Activated CD8-positive, alpha-beta memory T cell treated with anti-CD3 and anti-CD28 coated beads for 24 hours (primary cell): ENCODE data around the gene SP1.
A peak's percentile ranks its signal among the peaks of the same experiment; 100 is the strongest.
"Not testable (repeated sequence)": the region's sequence is repeated elsewhere in the genome, so short reads cannot be mapped to it uniquely, and the experiment has no call there.

Experiments
- DNase-seq: peaks from one replicate; pipeline ENCODE4 v3.0.0-alpha.2; 2020

Gene SP1

GRCh38 chr12:53414756-53415417 lies 34.9 kb downstream of the SP1 start:
- DNase-seq = no peak

- DNase-seq = not testable (repeated sequence)
These were observed 35.9 kb downstream of the SP1 start for GRCh38 chr12:53415752-53416389.

DNA sequence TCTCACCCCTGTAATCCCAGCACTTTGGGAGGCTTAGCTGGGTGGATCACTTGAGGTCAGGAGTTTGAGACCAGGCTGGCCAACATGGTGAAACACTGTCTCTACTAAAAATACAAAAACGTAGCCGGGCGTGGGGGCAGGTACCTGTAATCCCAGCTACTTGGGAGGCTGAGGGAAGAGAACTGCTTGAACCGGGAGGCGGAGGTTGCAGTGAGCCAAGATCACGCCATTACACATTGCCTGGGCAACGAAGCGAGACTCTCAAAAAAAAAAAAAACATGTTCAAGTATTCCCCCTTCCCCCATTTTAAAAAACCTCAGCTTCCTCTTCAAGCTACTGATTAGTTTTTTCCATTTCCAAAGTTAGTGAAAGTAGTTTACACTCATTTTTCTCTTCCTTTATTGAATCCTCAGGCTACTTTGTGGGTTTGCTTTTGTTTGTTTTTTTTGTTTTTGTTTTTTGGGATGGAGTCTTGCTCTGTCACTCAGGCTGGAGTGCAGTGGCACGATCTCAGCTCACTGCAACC lies 37.4 kb downstream of the SP1 start:
- DNase-seq = not testable (repeated sequence)

- DNase-seq = no peak
These were observed 38.2 kb downstream of the SP1 start for GRCh38 chr12:53418221-53418620.

GRCh38 chr12:53419756-53420155 lies 39.8 kb downstream of the SP1 start:
- no peak for DNase-seq

DNA sequence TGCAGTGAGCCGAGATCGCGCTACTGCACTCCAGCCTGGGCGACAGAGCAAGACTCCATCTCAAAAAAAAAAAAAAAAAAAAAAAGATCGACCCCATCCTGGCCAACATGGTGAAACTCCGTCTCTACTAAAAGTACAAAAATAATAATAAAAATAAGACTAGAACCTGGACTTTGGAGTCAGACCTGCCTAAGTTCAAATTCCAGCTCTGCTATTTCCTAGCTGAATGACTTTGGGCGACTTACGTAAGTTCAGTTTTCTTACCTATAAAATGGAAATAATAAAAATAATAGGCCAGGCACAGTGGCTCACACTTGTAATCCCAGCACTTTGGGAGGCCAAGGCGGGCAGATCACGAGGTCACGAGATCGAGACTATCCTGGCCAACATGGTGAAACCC lies 42.3 kb downstream of the SP1 start:
- not testable (repeated sequence) for DNase-seq

- DNase-seq = no peak
These were observed 43.6 kb downstream of the SP1 start, which contains the start of gene AMHR2 for GRCh38 chr12:53423597-53423996. Gene AMHR2 (plus strand): TSS chr12:53423855. CDS start chr12:53423935, 80 bp downstream.

DNA sequence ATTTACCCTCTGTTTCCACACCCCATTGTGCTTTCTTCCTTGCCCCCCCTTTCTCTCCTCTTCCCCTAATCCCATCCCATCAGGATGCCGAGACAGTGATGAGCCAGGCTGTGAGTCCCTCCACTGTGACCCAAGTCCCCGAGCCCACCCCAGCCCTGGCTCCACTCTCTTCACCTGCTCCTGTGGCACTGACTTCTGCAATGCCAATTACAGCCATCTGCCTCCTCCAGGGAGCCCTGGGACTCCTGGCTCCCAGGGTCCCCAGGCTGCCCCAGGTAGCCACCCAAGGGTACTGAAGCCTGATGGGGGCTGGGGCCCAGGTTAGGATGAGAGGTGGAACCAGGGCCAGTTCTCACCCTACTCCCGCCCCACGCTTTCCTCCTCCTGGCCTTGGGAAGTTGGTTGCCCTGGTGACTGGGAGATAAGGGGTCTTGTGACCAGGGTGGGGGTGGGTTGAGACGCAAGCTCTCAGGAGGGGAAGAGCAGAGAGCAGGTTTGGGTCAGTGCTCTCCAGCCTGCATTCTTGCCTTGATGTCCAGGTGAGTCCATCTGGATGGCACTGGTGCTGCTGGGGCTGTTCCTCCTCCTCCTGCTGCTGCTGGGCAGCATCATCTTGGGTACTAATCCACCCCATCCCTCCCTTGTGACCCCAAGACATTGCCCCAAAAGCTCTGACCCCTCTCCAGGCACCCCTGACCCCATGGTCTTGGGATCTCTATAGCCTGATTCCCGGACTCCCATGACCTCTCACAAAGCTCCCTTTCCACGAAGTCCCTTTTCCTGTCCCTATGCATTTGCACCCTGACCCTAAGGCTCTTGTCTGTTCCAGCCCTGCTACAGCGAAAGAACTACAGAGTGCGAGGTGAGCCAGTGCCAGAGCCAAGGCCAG lies 44.9 kb downstream of the SP1 start:
- DNase-seq = no peak

- no peak for DNase-seq
These were observed 45.7 kb downstream of the SP1 start for GRCh38 chr12:53425515-53426150.

GRCh38 chr12:53427905-53428594 lies 48.1 kb downstream of the SP1 start:
- DNase-seq = no peak

DNA sequence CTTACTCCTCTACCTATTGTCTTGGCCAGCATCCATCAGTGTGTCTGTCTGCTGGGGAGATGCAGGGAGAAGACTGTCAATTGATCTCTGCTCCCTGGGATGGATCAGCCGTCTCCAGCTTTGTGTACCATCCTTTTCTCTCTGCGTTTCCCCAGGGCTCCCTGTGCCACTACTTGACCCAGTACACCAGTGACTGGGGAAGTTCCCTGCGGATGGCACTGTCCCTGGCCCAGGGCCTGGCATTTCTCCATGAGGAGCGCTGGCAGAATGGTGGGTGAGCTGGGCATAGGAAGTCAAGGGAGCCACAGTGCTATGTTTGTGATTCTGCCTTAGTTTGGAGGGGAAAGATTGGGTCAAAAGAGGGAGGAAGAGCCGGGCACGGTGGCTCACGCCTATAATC lies 48.8 kb downstream of the SP1 start:
- DNase-seq = no peak

DNA sequence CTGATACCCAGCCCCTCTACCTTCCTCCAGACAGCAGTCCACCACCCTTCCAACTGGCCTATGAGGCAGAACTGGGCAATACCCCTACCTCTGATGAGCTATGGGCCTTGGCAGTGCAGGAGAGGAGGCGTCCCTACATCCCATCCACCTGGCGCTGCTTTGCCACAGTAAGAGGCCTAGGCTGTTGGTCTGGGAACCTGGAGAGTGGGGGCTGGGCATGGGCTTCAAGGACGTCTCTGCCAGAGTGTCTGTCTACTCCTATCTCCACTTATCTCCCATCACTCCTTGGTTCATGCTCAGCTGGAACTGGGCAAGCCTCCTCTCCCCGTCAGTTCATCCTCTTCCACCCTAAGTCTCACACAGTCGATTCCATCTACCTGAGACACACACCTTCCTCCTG lies 50.1 kb downstream of the SP1 start:
- DNase-seq = no peak

- no peak for DNase-seq
These were observed 51.2 kb downstream of the SP1 start for GRCh38 chr12:53431187-53431586.

- DNase-seq = not testable (repeated sequence)
These were observed 55.4 kb downstream of the SP1 start for GRCh38 chr12:53435326-53435725.

DNA sequence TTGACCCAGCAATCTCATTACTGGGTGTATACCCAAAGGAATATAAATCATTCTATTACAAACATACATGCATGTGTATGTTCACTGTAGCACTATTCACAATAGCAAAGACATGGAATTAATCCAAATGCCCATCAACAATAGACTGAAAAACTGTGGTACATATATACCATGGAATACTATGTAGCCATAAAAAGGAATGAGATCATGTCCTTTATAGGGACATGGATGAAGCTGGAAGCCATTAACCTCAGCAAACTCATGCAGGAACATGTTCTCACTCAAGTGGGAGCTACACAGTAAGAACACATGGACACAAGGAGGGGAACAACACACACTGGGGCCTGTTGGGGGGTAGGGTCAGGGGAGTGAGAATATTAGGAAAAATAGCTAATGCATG lies 59.6 kb downstream of the SP1 start:
- not testable (repeated sequence) for DNase-seq

DNA sequence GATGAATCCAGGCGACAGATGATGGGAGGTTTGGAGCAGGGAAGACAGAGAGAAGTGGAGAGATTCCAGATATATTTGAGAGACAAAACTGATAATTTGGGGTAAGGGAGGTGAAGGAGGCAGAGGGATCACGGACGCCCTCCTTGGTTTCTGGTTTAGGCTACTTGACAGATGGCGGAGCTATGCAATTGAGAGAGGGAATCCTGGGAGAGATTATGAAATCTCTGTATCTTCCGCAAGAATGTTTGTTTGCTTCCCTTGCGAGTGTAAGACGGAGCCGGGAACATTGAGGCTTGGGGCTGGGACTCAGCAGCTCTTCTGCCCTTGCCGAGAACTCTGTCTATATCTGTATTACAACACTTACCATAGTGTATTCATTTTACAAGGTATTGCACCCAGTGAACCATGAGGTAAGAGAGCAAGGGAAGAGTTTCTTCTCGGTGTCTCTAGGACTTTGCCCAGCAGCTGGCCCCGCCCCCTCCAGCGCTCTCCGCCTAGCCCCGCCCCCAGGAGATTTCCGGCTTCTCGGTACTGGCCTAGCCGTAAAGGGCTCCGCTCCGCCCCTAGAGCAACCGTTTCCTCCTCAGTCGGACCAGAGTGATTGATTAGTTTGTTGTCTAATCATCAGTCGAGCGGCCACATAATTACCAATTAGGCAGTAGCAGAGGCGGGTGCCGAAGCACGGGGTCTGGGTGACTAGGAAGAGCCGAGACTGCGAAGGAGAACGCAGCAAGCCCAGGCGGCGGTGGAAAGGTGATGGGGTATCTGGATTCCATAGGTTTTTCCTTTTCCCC lies 61.3 kb downstream of the SP1 start, which contains the start of gene PRR13:
PRR13 (plus strand) TSS at position 695 of the 794 bp plus-strand sequence. CDS start 981 bp downstream, outside the sequence.
- peak; percentile 97 for DNase-seq

GRCh38 chr12:53443955-53444354 lies 64.0 kb downstream of the SP1 start:
- DNase-seq = no peak

GRCh38 chr12:53444593-53445325 lies 64.8 kb downstream of the SP1 start:
- DNase-seq = not testable (repeated sequence)

GRCh38 chr12:53450936-53451335 lies 71.0 kb downstream of the SP1 start:
- DNase-seq = no peak

- DNase-seq = peak; percentile 96
These were observed 71.7 kb downstream of the SP1 start, which contains the start of gene PCBP2 for GRCh38 chr12:53451661-53452158. Gene PCBP2 (plus strand): TSS chr12:53452102. CDS start chr12:53454801, 2,699 bp downstream.
